ENCODE measurements around the gene KLK11. TPM values are rescaled to one million over a fixed set of nuclear protein-coding genes. Genes with fewer than 3 reads are reported as not detected.

The KLK11 gene
- total and polyA plus RNA-seq, 2 donors (not counting 3 experiments of a cell fraction or from before 2014, with no cell fraction given): not detected

GRCh38 chr19:51007488-51007887, 18.9 kb downstream of the KLK11 start:
- ChIA-PET CTCF (no interaction called here), POLR2A (no interaction called here)
- no peak overlapping the region for H3K27ac ChIP-seq (ENCODE audit: insufficient read depth, low read depth, low read length)
- no peaks in the 10 kb centered on the region for H3K27me3 ChIP-seq (ENCODE audit: control insufficient read depth in 2 of 2, insufficient read depth in 2 of 2, low read length in 2 of 2)
- TF ChIP-seq, protein P1, sequence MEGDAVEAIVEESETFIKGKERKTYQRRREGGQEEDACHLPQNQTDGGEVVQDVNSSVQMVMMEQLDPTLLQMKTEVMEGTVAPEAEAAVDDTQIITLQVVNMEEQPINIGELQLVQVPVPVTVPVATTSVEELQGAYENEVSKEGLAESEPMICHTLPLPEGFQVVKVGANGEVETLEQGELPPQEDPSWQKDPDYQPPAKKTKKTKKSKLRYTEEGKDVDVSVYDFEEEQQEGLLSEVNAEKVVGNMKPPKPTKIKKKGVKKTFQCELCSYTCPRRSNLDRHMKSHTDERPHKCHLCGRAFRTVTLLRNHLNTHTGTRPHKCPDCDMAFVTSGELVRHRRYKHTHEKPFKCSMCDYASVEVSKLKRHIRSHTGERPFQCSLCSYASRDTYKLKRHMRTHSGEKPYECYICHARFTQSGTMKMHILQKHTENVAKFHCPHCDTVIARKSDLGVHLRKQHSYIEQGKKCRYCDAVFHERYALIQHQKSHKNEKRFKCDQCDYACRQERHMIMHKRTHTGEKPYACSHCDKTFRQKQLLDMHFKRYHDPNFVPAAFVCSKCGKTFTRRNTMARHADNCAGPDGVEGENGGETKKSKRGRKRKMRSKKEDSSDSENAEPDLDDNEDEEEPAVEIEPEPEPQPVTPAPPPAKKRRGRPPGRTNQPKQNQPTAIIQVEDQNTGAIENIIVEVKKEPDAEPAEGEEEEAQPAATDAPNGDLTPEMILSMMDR (IDR thresholded peaks at IDR 0.05; ENCODE audit: extremely low read depth in 1 of 2, insufficient read depth in 1 of 2, low read depth in 1 of 2, low read length in 2 of 2): no peak
- TF ChIP-seq JUN (IDR thresholded peaks at IDR 0.05; ENCODE audit: borderline replicate concordance, insufficient read depth, insufficient read length, low read depth): no peak
- no peak for TF ChIP-seq MYC (IDR thresholded peaks at IDR 0.05; ENCODE audit: low read depth, low read length)
- no peak for TF ChIP-seq POLR2A (IDR thresholded peaks at IDR 0.05; ENCODE audit: low read depth, low read length)
- no peak for TF ChIP-seq POLR2AphosphoS5 (IDR thresholded peaks at IDR 0.05; ENCODE audit: insufficient read depth, low read depth, low read length)
- H4K20me1 ChIP-seq (replicated peaks; ENCODE audit: control insufficient read depth, extremely low read depth, insufficient read depth, low read length): no peaks in the 10 kb centered on the region
- H2AFZ ChIP-seq (ENCODE audit: low read depth, low read length): no peak overlapping the region
- H3K4me3 ChIP-seq (replicated peaks in 1 of 3; ENCODE audit: insufficient read depth in 1 of 3, low read depth in 1 of 3, low read length in 3 of 3): no peak overlapping the region
- no peaks in the 10 kb centered on the region for H3K9me3 ChIP-seq (replicated peaks; ENCODE audit: control insufficient read depth, insufficient read depth, low read length)
- H3K9me1 ChIP-seq (replicated peaks; ENCODE audit: control insufficient read depth, extremely low read depth, insufficient read depth, low read length): no peaks in the 10 kb centered on the region
- no TSS peak for BruUV-seq (replicated peaks)
- DNase-seq (ENCODE audit: low read depth, low spot score) (no peak), FAIRE-seq (no peak)
- intact Hi-C loops (cut with micrococcal nuclease): no loop called here
- dilution Hi-C loops (cut with MboI; ENCODE audit: extremely low pct_ligation_motif_present, low sequenced_read_pairs): no loop called here
- no peaks in the 10 kb centered on the region for H3K79me2 ChIP-seq (ENCODE audit: control insufficient read depth, insufficient read depth, low read length)
- no peak overlapping the region for H3K9ac ChIP-seq (replicated peaks; ENCODE audit: extremely low read depth, insufficient read depth, low read length)
- no peak overlapping the region for H3K4me2 ChIP-seq (ENCODE audit: insufficient read depth, low read length)
- H3K36me3 ChIP-seq (ENCODE audit: control insufficient read depth in 2 of 2, extremely low read depth in 1 of 2, insufficient read depth in 2 of 2, low read length in 2 of 2): no peaks in the 10 kb centered on the region
- H3K4me1 ChIP-seq (ENCODE audit: control insufficient read depth, extremely low read depth, insufficient read depth, low read length): no peaks in the 10 kb centered on the region

DNA sequence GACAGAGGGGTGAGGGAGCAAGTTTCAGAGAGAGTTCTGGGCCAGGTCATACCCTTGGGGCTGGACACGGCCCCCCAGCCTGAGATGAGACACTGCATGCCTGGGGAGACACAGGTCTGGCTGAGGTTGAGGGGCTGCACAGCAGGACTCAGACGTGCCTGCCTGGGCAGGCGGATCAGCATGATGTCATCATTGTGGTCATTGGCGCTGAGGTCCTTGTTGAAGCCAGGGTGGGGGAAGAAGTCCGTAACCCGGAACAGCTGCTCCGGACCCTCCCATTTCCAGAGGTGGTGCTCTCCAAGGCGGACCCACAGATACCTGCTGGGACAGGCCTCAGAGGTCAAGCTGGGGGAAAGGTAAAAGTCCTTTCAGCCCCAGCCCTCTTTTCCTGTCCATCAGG, 20.0 kb downstream of the KLK11 start:
- TF ChIP-seq GATA2 (IDR thresholded peaks at IDR 0.05; ENCODE audit: insufficient read depth, insufficient read length, low read depth, low read length) (no peak), FOS (IDR thresholded peaks at IDR 0.05; ENCODE audit: borderline replicate concordance, insufficient read depth, low read length) (no peak), MYC (IDR thresholded peaks at IDR 0.05; ENCODE audit: low read depth, low read length) (no peak), POLR2A (IDR thresholded peaks at IDR 0.05; ENCODE audit: low read depth, low read length) (no peak), JUN (IDR thresholded peaks at IDR 0.05; ENCODE audit: borderline replicate concordance, insufficient read depth, insufficient read length, low read depth) (no peak)
- TF ChIP-seq, protein P1 (IDR thresholded peaks at IDR 0.05; ENCODE audit: extremely low read depth in 1 of 2, insufficient read depth in 1 of 2, low read depth in 1 of 2, low read length in 2 of 2): no peak
- no peak overlapping the region for H3K4me2 ChIP-seq (ENCODE audit: insufficient read depth, low read length)
- ChIA-PET POLR2A (no interaction called here), CTCF (interaction anchor here (1.2 kb wide), 1 partner anchor 11 kb away, joined by 4 read pairs; no protein-coding TSS in a partner anchor)
- H3K9me3 ChIP-seq (replicated peaks; ENCODE audit: control insufficient read depth, insufficient read depth, low read length): no peaks in the 10 kb centered on the region
- BruUV-seq (replicated peaks): no TSS peak
- H3K4me1 ChIP-seq (ENCODE audit: control insufficient read depth, extremely low read depth, insufficient read depth, low read length): no peaks in the 10 kb centered on the region
- H3K27me3 ChIP-seq (ENCODE audit: control insufficient read depth in 2 of 2, insufficient read depth in 2 of 2, low read length in 2 of 2): no peaks in the 10 kb centered on the region
- dilution Hi-C loops (cut with MboI; ENCODE audit: extremely low pct_ligation_motif_present, low sequenced_read_pairs): no loop called here
- no peaks in the 10 kb centered on the region for H3K36me3 ChIP-seq (ENCODE audit: control insufficient read depth in 2 of 2, extremely low read depth in 1 of 2, insufficient read depth in 2 of 2, low read length in 2 of 2)
- FAIRE-seq: no peak
- intact Hi-C loops (cut with micrococcal nuclease): no loop called here
- H4K20me1 ChIP-seq (replicated peaks; ENCODE audit: control insufficient read depth, extremely low read depth, insufficient read depth, low read length): no peaks in the 10 kb centered on the region
- H2AFZ ChIP-seq (ENCODE audit: low read depth, low read length): no peak overlapping the region
- H3K9ac ChIP-seq (replicated peaks; ENCODE audit: extremely low read depth, insufficient read depth, low read length): no peak overlapping the region
- H3K9me1 ChIP-seq (replicated peaks; ENCODE audit: control insufficient read depth, extremely low read depth, insufficient read depth, low read length): no peaks in the 10 kb centered on the region
- no peak overlapping the region for H3K27ac ChIP-seq (ENCODE audit: insufficient read depth, low read depth, low read length)
- DNase-seq (ENCODE audit: low read depth, low spot score): no peak
- H3K4me3 ChIP-seq (replicated peaks in 1 of 3; ENCODE audit: insufficient read depth in 1 of 3, low read depth in 1 of 3, low read length in 3 of 3): no peak overlapping the region
- H3K79me2 ChIP-seq (ENCODE audit: control insufficient read depth, insufficient read depth, low read length): no peaks in the 10 kb centered on the region
